GM12878 (cell line): Measurements from ENCODE around the gene PSORS1C1.

Experiments used
- ELK1 ChIP-seq: IDR thresholded peaks from 2 replicates; pipeline ENCODE4 v1.6.1; 2012; ENCODE audit warnings: low read depth, low read length, improper control_type of control experiment
- EP300 ChIP-seq, 2 experiments: fragments of 150-350 bp in 1 of 2; IDR thresholded peaks; 2 replicates each; pipeline ENCODE4 v1.6.1; 2011 to 2012; ENCODE audit warnings: low read depth in 2 of 2, low read length in 2 of 2, borderline replicate concordance in 1 of 2, improper control_type of control experiment in 1 of 2, inconsistent platforms in 1 of 2; ENCODE audit not compliant: control insufficient read depth in 1 of 2
- POLR2AphosphoS5 ChIP-seq: IDR thresholded peaks from 2 replicates; pipeline ENCODE4 v1.6.1; 2011; ENCODE audit warnings: mild to moderate bottlenecking, low read length, inconsistent platforms
- RCOR1 ChIP-seq: conservative IDR thresholded peaks from 2 replicates; pipeline ENCODE4 v1.6.1; 2012; ENCODE audit warnings: low read depth, low read length, improper control_type of control experiment
- RELA ChIP-seq: fragments of 450-650 bp; IDR thresholded peaks from 2 replicates; pipeline ENCODE4 v1.8.0; 2014; ENCODE audit warnings: borderline replicate concordance; ENCODE audit not compliant: partially characterized antibody
- TAF1 ChIP-seq: IDR thresholded peaks from 2 replicates; pipeline ENCODE4 v1.6.1; 2011; ENCODE audit warnings: mild to moderate bottlenecking, low read depth, low read length, borderline replicate concordance
- TF ChIP-seq, protein P1 (sequence below), 3 experiments: IDR thresholded peaks in 2 of 3; conservative IDR thresholded peaks in 1 of 3; 2 replicates each; pipeline ENCODE4 v1.5.1; 2011; ENCODE audit warnings: low read depth in 3 of 3, low read length in 3 of 3, mild to moderate bottlenecking in 3 of 3, control low read depth in 2 of 3, moderate library complexity in 2 of 3, inconsistent platforms in 1 of 3, mixed read lengths in 1 of 3; ENCODE audit not compliant: control insufficient read depth in 2 of 3, insufficient read depth in 1 of 3; ENCODE audit errors: extremely low read depth in 1 of 3
- TF ChIP-seq, protein P2 (sequence below): fragments of 450-650 bp; formaldehyde crosslinking; IDR thresholded peaks from 2 replicates; pipeline ENCODE4 v1.5.0; 2022; ENCODE audit warnings: mild to moderate bottlenecking, missing genetic modification characterization

DNA sequence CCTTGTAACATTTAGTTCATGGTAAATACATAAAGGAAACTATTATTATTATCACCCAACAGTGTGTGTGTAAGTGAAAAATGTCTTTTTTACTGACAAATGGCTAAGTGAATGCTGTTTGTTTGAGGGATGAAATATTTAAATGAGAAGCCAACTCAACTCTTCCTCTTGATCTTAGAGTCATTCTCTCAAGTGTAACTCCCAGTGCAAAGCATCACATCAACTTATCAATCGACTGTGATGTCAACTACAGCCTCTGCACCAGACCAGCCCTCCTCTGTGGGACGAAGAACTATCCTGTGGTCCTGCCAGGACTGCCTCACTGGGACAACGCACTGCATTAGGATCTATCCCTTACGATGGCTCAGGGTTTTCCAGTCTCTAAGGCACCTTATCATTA, 7.5 kb upstream of the PSORS1C1 start:
- TF ChIP-seq, protein P1, sequence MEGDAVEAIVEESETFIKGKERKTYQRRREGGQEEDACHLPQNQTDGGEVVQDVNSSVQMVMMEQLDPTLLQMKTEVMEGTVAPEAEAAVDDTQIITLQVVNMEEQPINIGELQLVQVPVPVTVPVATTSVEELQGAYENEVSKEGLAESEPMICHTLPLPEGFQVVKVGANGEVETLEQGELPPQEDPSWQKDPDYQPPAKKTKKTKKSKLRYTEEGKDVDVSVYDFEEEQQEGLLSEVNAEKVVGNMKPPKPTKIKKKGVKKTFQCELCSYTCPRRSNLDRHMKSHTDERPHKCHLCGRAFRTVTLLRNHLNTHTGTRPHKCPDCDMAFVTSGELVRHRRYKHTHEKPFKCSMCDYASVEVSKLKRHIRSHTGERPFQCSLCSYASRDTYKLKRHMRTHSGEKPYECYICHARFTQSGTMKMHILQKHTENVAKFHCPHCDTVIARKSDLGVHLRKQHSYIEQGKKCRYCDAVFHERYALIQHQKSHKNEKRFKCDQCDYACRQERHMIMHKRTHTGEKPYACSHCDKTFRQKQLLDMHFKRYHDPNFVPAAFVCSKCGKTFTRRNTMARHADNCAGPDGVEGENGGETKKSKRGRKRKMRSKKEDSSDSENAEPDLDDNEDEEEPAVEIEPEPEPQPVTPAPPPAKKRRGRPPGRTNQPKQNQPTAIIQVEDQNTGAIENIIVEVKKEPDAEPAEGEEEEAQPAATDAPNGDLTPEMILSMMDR (IDR thresholded peaks at IDR 0.05 in 2 of 3, conservative IDR thresholded peaks at IDR 0.05 in 1 of 3; ENCODE audit: control insufficient read depth in 2 of 3, extremely low read depth in 1 of 3, insufficient read depth in 1 of 3, low read depth in 3 of 3, low read length in 3 of 3), result no peak
- no peak for TF ChIP-seq ELK1
- TF ChIP-seq, protein P2, sequence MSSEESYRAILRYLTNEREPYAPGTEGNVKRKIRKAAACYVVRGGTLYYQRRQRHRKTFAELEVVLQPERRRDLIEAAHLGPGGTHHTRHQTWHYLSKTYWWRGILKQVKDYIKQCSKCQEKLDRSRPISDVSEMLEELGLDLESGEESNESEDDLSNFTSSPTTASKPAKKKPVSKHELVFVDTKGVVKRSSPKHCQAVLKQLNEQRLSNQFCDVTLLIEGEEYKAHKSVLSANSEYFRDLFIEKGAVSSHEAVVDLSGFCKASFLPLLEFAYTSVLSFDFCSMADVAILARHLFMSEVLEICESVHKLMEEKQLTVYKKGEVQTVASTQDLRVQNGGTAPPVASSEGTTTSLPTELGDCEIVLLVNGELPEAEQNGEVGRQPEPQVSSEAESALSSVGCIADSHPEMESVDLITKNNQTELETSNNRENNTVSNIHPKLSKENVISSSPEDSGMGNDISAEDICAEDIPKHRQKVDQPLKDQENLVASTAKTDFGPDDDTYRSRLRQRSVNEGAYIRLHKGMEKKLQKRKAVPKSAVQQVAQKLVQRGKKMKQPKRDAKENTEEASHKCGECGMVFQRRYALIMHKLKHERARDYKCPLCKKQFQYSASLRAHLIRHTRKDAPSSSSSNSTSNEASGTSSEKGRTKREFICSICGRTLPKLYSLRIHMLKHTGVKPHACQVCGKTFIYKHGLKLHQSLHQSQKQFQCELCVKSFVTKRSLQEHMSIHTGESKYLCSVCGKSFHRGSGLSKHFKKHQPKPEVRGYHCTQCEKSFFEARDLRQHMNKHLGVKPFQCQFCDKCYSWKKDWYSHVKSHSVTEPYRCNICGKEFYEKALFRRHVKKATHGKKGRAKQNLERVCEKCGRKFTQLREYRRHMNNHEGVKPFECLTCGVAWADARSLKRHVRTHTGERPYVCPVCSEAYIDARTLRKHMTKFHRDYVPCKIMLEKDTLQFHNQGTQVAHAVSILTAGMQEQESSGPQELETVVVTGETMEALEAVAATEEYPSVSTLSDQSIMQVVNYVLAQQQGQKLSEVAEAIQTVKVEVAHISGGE (CRISPR knock-in tag), result no peak
- no peak for TF ChIP-seq RELA
- TF ChIP-seq RCOR1, result no peak
- TF ChIP-seq TAF1, result no peak
- TF ChIP-seq POLR2AphosphoS5, result no peak
- no peak for TF ChIP-seq EP300 (IDR thresholded peaks at IDR 0.05; ENCODE audit: borderline replicate concordance in 1 of 2, control insufficient read depth in 1 of 2, low read depth in 2 of 2, low read length in 2 of 2)
